Right lobe of liver (tissue), 6 donors: Measurements from ENCODE around the gene CCM2. TPM values are rescaled to one million over a fixed set of nuclear protein-coding genes. Genes with fewer than 3 reads are reported as not detected.
A peak's percentile ranks its signal among the peaks of the same experiment; 100 is the strongest.

ENCODE experiments used
- ATAC-seq, 4 donors: fragments of 200-7000 bp; cut with Tn5 transposase; one replicate each; pipeline ENCODE4 v1.9.1; 2020; ENCODE audit warnings: mild to moderate bottlenecking in 4 of 4, moderate library complexity in 4 of 4
- DNase-seq, 3 donors: peaks; one replicate each; pipeline ENCODE4 v3.0.0-alpha.2; 2020
- H3K27ac ChIP-seq, 3 donors: fragments of 200-600 bp; one replicate each; pipeline ENCODE4 v1.8.0; 2022
- H3K27me3 ChIP-seq, 2 donors: fragments of 200-600 bp; one replicate each; pipeline ENCODE4 v1.8.0; 2022
- H3K36me3 ChIP-seq, 4 donors: fragments of 200-600 bp; sonication (generic) in 1 of 4; one replicate each; pipeline versions ENCODE4 v1.5.1 to v1.8.0; 2017 to 2022; ENCODE audit warnings: control low read depth in 1 of 4
- H3K4me1 ChIP-seq, 4 donors: fragments of 200-600 bp; sonication (generic) in 1 of 4; one replicate each; pipeline versions ENCODE4 v1.5.1 to v1.8.0; 2017 to 2022; ENCODE audit warnings: control low read depth in 1 of 4
- H3K4me3 ChIP-seq, 3 donors: fragments of 200-600 bp; one replicate each; pipeline ENCODE4 v1.8.0; 2022
- H3K9me3 ChIP-seq, 4 donors: fragments of 200-600 bp; sonication (generic) in 1 of 4; one replicate each; pipeline versions ENCODE4 v1.5.1 to v1.8.0; 2017 to 2022; ENCODE audit warnings: control low read depth in 1 of 4
- CTCF ChIP-seq, 4 donors: fragments of 200-600 bp in 3 of 4; fragments of 450-650 bp in 1 of 4; IDR thresholded peaks; one replicate each; pipeline versions ENCODE4 v1.5.1 to v1.8.0; 2016 to 2022; ENCODE audit warnings: antibody characterized with exemption in 4 of 4, mild to moderate bottlenecking in 2 of 4
- POLR2A ChIP-seq: fragments of 450-650 bp; IDR thresholded peaks from one replicate; pipeline ENCODE4 v1.6.1; 2017; ENCODE audit warnings: antibody characterized with exemption, mild to moderate bottlenecking
- WGBS: methylation state at CpG from one replicate; pipeline ENCODE4 v1.1.6; 2018; ENCODE audit warnings: low coverage, low lambda C conversion rate; ENCODE audit not compliant: insufficient coverage; ENCODE audit errors: missing lambda C conversion rate; 5-methylcytosine and 5-hydroxymethylcytosine counted together
- intact Hi-C, 2 donors: fragments of 100-400 bp; cut with DNase I; formaldehyde crosslinking; loops; one replicate each; pipeline versions ENCODE4 v1.11.2 to v1.14.1; 2022
- total RNA-seq, 6 experiments: library from RNA; depleted of rRNA in 2 of 6; stranded (reverse); fragments of >200 nt in 2 of 6; fragmentation: NEBNext Ultra II Directional in 3 of 6; extraction: Animal tissue kit (Norgen Biotek cat#: 25700) in 3 of 6; gene quantifications; one replicate each; pipeline versions ENCODE4 v1.1.0 to v1.2.4, GENCODE V29; 2016 to 2023
- donor health status: DM: no; HTN: yes; CAD: no.
- donor health status: DM: no; HTN: no; CAD: no.
- donor health status: DM: no; HTN: no; CAD: no.
- donor health status: DM: no; HTN: yes; CAD: no.
- donor health status: DM: no; HTN: yes; CAD: no.

Gene CCM2
- total RNA-seq, 6 experiments from 2014 or later, result 29.4 to 70.7 (median 37.9) TPM

GRCh38 chr7:44969049-44969700 lies 30.8 kb upstream of the CCM2 start:
- Histone ChIP-seq H3K27ac (no peak overlapping the region), H3K9me3 (no peaks in the 10 kb centered on the region), H3K4me1 (no peaks in the 10 kb centered on the region), H3K36me3 (no peaks in the 10 kb centered on the region), H3K27me3 (no peaks in the 10 kb centered on the region), H3K4me3 (no peak overlapping the region)
- intact Hi-C loops, result no loop called here
- no peak for TF ChIP-seq POLR2A
- no peak for TF ChIP-seq CTCF (IDR thresholded peaks at IDR 0.05)
- 80% methylated on average over 3 of the region's 11 CpGs for WGBS
- DNase-seq (peak in 1 of 3 donors; percentile 11), ATAC-seq (no peak)

- Histone ChIP-seq H3K27ac (no peak overlapping the region), H3K4me1 (no peaks in the 10 kb centered on the region), H3K4me3 (no peak overlapping the region), H3K27me3 (no peaks in the 10 kb centered on the region), H3K36me3 (no peaks in the 10 kb centered on the region), H3K9me3 (no peaks in the 10 kb centered on the region)
- intact Hi-C loops, result loop anchor here (10.0 kb wide), 1 partner anchor 165 kb away; no protein-coding TSS in a partner anchor
- no peak for TF ChIP-seq CTCF (IDR thresholded peaks at IDR 0.05)
- DNase-seq (peak in 1 of 3 donors; percentile 40), ATAC-seq (no peak)
- WGBS, result 67% methylated on average over 5 of the region's 21 CpGs
These were observed 30.1 kb upstream of the CCM2 start for GRCh38 chr7:44969701-44970522.

GRCh38 chr7:44970523-44971051 lies 29.4 kb upstream of the CCM2 start:
- ATAC-seq (no peak), DNase-seq (peak in 1 of 3 donors; percentile 42)
- Histone ChIP-seq H3K4me3 (no peak overlapping the region), H3K27ac (no peak overlapping the region), H3K9me3 (no peaks in the 10 kb centered on the region), H3K4me1 (no peaks in the 10 kb centered on the region), H3K27me3 (no peaks in the 10 kb centered on the region), H3K36me3 (no peaks in the 10 kb centered on the region)
- 94% methylated on average over 3 of the region's 18 CpGs for WGBS
- intact Hi-C loops, result loop anchor here (10.0 kb wide), 1 partner anchor 164 kb away; no protein-coding TSS in a partner anchor
- TF ChIP-seq POLR2A (no peak), CTCF (IDR thresholded peaks at IDR 0.05) (no peak)

GRCh38 chr7:44971188-44971901 lies 28.7 kb upstream of the CCM2 start:
- no peaks in the 10 kb centered on the region for H3K27me3 ChIP-seq
- H3K4me3 ChIP-seq, result no peak overlapping the region
- H3K36me3 ChIP-seq, result no peaks in the 10 kb centered on the region
- TF ChIP-seq POLR2A, result no peak
- TF ChIP-seq CTCF (IDR thresholded peaks at IDR 0.05), result no peak
- H3K27ac ChIP-seq, result no peak overlapping the region
- WGBS, result 100% methylated on average over 2 of the region's 10 CpGs
- intact Hi-C loops, result loop anchor here (10.0 kb wide), 1 partner anchor 163 kb away; no protein-coding TSS in a partner anchor
- H3K4me1 ChIP-seq, result no peaks in the 10 kb centered on the region
- DNase-seq (no peak), ATAC-seq (no peak)
- H3K9me3 ChIP-seq, result no peaks in the 10 kb centered on the region
